Daoy (cell line): ENCODE measurements around the gene CHRD. TPM values are rescaled to one million over a fixed set of nuclear protein-coding genes. Genes with fewer than 3 reads are reported as not detected.

Source experiments
- DNase-seq: peaks from one replicate; pipeline ENCODE4 v3.0.0-alpha.2; 2015; ENCODE audit warnings: low read depth
- total RNA-seq: library from RNA; depleted of rRNA; stranded (reverse); fragments of >200 nt; shearing (Covaris generic); gene quantifications from 2 replicates; pipeline ENCODE4 v1.2.3, GENCODE V29; 2014

The CHRD gene
- total RNA-seq, 1 experiment from 2014 or later: 0.11 TPM

DNA sequence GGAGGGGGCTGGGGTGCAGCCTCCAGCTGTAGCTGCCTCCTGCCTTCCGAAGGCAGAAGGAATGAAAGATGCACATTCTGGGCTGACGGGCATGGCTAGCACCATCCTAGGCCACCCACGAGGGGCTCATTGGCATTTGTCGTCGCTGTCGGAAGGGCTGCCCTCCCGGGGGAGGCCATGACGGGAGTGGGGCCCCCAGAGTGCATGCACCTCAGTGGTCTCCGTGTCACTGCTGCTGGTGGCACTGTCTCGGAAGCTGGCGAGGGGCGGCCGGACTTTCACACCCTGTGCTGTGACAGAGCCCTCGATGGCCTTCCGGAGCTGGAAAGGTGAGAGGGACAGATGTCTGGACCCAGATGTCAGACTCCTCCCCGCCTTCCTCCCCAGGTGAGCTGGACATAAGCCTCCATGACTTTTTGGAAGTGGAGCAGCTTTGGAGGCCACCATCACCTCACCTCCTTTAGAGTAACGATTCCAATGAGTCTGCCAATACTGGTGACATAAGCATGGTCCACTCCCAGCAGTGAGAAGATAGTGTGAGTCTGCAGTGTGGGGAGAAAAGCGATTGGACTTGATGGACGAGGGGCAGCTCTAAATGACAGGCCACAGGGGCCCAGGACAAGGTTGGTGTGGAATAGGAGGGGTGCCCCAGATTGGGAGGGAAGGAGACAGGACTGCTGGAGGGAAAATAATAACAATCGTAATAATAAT, 33.2 kb upstream of the CHRD start:
- DNase-seq: no peak

DNA sequence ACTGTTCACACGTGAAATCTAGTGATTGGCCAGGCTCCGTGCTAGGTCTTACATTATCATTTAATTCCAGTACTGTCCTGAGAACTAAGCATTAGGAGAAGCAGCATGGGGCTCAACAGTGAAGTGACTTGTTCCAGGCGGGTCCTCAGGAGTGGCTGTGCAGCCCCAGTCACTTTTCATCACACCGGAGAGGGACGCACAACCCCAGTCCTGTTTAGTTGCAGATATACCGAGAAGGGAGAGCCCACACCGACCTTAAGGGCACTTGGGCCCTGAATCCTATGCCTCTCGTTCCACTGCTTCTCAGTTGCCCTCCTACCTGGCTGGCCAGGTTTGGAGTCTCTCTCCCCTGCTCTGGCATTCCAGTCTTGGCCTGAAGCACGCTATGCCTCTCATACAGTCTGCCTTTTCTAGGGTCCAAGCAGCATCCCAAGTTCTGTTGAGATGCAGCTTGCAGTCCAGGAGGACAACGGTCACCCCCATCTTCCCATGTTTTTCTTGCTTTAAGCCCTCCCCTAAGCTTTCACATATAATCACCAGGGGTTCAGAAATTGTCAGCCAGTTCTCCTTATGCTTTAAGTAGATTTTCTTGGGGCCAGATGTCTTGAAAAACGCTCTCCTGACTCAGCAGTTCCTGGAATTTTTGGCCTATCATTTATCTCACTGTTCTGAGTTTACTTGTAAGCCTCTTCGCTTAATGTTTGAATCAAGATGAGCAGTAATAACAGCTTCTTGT, 32.4 kb upstream of the CHRD start:
- no peak for DNase-seq

DNA sequence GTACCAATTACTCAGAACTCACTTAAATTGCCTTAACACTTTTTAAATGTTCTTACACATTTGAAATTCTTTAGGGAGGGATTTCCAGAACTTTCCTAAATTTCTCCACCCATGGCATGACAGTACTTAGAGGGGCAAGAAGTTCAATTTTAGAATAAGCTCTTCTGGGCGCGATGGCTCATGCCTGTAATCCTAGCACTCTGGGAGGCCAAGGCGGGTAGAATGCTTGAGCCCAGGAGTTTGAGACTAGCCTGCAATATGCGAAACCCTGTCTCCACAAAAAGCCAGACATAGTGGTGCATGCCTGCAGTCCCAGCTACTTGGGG, 31.8 kb upstream of the CHRD start:
- DNase-seq: no peak

DNA sequence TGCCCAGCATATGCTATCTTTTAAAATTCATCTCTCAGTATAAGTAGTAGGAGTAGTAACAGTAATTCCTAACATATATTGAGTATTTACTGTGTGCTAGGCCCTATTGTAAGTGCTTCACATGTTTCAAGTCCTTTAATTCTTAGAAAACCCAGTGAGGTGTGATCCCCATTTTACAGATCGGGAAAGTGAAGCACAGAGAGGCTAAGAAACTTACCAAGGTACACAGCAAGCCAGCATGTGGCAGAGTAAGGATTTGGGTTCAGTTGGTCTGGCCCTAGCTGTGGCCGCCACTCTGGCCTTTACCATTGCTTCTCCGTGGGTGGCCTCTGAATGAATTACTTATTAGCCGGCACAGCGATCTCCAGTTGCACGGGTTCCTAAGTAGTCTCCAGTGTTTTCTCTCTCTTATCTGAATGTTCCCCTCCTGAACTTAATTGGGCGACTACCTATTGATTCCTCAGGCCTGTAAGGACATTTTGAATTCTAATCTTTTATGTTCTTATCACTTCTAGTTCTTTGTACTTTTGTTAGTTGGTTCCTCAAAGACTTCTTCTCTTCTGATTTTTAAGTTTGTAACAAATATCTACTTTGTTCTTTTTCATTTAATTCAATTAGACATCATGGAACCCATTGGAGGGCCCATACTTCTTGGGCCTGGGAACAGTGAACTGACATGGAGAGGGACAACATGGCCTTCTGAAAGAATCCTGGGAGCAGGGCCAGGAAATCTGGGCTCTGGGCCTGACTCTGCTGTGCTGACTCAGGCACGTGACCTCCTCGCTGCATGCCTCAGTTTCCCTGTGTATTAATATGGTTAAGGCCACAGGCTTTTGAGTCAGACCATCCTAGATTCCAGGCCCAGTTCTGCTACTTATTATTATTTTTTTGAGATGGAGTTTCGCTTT, 30.0 kb upstream of the CHRD start:
- no peak for DNase-seq

DNA sequence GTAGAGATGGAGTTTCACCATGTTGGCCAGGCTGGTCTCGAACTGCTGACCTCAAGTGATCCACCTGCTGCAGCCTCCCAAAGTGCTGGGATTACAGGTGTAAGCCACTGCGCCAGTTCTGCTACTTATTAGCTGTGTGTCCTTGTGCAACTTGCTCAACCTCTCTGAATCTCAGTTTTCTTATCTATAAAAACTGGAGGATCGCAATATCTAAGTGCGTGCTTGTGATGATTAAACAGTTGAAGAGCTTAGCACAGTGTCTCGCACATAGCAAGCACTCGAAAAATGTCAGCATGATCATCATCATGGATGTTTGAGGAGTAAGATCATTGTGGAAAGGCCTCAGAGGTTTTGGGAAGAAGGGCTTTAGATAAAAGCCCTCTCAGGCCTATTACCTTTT, 29.2 kb upstream of the CHRD start:
- DNase-seq: no peak

DNA sequence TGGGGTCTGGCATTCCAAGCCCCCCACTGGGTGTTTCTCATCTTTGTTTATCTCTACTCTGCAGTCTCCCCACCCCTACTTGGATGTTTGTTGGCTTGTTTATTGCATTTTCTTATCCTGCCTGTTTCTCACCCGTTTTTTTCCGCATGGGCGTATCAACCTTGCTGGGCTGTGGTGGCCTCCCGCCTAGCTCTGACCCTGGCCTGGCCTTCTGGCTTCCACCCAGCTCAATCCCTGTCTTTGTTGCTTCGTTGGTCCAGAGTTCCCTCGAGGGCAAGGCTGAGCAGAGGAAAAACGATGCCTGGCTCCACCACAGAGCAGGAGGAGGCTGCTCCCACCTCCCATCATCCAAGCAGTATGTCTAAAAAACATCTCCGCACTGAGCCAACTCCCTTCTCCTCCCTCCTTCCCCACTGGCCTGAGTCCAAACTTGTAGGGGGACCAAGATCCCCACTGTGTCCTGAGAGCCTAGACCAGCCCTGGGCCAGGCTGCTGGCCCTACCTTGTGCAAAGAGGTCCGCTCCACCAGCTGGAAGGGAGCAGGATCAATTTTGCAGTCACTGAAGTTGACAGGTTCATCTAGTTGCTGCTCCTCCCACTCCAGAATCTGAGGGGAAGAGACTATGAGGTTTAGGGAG, 28.2 kb upstream of the CHRD start:
- DNase-seq: no peak

DNA sequence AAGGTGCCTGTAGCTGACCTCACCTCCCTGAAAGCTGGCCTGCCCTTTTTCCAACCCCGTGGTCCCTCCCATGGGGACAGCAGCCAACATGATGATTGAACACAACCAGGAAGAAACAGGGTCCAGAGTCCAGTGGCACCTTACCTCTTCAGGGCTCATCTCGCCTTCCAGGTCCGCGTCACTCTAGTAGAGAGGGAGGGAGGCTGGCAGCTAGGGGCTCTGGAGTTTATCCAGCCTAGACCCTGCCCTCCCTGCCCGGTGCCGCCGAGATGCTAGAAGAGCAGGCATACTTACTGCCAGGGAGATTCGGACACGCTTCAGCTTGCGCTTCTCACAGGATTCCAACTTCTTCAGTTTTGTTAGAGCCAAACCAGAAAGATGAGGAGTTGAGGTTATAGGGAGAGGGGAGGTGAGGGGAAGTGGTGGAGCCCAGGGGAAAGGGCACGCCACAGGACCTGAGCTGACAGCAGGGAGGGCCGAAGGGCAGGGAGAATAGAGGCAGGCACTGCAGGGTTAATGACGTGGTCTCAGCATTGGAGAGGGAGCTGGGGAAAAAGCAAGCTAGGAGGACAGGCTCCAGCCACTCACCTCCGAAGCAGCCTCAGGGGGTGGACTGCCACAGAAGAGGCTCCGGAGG, 27.6 kb upstream of the CHRD start:
- DNase-seq: no peak

DNA sequence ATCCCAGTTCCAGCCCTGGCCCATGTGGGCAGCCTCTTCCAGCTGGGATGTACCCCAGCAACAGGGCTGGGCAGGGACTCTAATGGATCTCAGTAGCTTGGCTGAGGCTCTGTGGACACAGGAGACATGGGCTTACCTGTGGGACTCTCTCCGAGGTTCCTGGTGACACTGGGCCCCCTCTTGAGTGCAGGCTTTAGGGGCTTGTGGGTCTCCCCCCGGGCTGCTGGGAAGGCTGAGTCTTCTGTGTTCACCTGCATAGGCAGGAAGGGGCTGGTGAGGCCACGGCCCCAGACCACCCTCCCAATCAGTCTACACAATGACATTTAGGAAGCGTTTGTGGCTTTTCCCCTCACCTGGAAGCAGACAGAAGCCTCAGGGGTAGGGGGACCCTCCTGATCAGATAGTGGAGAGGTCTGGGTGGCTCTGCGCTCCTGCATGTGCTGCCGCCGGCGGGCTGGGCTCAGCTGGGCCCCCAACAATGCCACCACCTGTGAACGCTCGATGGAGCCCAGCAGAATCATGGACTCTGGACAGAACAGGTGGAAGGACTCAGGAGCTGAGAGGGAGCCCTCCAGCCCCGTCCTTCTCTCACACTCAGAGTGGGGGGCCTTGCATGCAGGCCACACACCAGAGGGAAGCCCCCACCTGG, 26.8 kb upstream of the CHRD start:
- DNase-seq: no peak

DNA sequence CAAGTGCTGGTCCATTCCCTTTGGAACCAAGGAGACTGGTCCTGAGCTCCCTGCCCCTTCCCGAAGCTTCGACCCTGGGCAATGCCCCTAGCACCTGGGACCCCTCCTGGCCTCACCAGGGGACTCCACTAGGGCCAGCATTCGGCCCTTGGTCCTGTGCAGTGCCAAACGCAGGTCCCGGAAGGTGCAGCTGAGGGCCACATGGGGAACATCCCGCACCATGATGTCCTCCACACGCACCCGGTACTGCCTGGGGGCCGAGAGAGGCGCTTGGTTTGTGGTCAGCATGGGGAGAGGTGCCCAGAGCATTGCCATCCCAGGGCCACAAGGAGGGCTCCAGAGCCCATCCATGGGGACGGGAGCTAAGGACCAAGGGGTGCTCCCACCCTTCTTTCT, 26.3 kb upstream of the CHRD start:
- no peak for DNase-seq

DNA sequence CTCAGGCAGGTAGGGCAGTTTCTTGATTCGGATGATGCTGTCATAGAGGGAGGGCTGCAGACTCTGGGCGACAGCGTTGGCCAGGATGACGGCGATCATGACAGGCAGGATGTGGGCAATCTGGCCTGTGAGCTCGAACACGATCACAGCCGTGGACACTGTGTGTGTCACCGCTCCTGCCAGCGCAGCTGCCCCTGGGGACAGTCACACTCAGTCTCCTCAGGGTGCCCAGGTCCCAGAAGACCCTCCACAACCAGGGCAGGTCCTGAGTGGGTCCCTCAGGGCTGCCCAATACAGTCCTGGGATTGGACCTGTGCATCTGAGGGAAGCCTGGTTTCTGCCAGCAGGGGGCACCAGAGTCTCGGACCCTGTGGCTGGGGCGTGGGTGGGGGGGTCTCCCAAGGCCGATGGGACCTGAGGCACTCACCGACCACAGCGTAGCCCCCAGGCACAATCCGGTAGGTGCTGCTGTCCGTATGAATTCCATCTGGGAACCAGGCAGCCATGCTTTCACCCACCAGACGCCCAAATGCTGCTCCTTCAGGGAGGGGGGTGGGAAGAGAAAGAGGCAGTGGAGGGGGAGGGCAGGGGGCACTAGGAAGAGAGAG, 25.6 kb upstream of the CHRD start:
- peak; percentile 61 for DNase-seq

DNA sequence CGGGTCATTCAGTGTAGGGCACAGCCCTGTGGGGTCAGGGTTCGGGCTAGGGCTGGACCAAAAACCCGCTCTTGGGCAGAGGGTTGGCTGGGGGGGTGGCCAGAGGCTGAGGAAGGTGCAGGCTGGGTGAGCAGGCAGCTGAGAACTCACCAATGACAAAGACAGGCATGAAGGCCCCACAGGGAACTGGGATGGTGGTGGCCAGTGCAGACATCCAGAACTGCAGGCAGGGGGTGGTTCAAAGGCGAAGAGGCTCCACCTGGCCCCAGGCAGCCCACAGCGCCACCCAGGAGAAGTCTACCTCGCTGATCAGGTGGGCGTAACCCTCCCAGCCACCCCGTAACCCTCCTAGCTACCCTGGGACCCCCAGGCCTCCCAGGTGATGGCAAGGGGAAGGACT, 25.1 kb upstream of the CHRD start:
- no peak for DNase-seq

DNA sequence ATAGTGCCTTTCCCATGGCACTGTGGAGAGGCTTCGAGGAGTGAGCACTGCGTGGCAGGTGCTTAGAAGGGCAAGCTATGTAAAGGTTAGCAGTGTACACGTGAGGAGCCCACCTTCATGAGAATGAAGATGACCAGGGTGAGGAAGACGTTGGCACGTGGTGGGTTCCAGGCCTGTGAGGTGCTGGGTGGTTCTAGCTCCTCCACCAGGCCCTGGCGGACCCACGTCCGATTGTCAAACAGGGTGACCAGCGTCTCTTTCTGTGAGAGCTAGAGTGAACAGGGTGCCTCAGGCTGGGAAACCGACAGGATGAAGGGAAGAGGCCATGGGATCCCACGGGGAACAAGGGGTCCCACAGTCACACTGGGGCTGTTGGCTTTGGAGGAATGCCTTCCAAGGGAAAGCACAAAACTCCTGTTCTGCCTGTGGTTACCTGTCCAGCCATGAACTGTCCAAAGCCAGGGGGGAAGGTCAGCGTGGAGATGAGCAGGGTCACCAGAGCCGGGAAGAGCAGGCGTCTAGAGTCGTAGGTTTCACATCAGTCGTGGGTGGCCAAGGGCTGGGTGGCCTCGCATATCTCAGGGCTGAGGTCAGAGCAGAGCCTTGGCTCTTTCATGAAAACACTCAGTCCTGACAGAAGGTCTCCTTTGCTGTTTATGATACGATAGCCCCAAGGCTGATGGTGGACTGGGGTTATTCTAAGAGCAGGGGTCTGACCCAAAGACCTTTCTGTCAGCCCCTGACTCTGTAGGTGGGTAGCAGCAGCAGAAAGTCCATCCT, 24.4 kb upstream of the CHRD start:
- no peak for DNase-seq

DNA sequence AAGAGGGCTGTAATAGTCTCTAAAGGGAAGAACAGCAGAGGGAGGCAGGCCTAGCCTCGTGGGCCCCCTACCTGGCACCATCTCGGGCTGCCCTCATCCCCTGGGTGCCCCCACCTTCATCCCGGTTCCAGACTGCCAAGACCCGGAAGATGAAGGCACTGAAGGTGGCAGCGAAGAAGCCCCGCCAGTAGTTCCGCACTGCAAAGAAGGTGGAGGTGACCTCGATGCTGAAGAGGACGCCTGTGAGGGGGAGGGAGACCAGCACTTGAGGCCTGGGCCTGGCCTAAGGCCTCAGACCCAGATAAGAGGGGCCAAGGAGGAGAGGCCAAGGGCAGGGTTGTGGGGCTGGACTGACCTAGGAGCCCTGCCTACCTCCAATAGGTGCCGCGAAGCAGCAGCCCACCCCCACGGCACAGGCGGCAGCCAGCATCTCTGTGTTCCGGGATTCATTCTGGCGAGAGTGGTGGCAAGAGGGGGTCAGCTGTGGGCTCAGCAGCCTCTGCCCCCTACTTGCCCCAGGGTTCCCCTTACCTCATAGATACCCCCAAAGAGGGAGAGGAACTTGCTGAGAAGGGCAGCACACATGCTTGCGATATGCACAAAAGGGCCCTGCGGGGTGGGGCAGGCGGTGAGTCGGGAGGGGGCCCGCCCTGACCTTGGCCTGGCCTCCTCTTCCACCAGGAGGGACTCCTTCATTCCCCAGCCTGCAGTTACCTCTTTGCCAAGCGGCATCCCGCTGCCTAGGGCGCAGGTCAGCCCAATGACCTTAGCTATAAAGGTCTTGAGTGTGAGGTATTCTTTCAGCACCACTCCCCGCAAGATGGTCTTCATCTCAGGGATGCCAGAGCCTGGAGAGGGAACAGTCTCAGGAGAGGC, 22.4 kb upstream of the CHRD start:
- DNase-seq: no peak

DNA sequence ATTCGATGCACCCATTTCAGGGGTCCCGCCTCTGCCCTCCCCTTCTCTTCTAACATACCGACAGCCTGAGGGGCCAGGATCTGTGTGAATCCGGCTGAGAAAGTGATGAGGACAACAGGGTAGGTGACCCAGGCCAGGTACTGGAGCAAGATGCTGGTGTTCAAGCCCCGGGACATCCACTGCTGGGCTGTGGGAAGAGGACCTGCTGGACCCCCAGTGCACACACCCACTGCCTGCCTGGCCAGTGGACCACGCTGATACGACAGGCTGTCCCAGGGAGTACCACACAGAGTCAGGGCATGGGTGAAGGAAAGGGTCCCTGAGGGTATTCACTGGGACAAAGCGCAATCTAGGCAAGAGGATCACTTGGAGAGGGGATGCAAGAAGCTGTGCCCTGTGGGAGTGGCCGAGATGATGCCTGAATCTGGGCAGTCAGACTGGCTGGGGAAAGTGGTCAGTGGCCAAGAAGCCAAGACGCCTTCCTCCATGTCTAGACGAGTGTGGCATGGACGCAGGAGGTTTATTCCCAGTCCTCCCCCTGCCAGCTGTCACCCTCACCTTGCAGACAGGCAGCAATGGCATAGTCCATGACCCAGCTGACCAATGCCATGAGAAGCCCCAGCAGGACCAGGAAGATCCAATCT, 21.6 kb upstream of the CHRD start:
- no peak for DNase-seq

DNA sequence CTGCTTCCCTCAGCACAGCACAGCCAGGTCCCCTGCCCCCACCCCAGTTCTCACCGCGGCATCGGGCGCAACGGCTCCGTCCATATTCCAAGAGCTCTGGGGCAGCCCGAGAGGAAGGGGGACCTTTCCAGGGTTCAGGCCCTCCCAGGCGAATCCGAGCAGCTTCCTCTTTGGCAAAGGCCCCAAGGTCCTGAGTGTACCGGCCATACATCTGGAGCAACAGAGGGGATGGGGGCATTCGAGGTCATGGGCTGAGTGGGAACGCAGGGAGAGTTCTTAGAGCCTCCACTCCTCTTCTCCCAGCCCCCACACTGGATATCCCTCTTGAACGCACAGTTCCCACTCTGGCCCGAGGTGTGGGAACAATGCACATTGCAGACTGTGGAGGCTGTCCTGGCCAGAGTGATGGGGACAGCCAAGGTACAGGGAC, 20.9 kb upstream of the CHRD start:
- DNase-seq: no peak

DNA sequence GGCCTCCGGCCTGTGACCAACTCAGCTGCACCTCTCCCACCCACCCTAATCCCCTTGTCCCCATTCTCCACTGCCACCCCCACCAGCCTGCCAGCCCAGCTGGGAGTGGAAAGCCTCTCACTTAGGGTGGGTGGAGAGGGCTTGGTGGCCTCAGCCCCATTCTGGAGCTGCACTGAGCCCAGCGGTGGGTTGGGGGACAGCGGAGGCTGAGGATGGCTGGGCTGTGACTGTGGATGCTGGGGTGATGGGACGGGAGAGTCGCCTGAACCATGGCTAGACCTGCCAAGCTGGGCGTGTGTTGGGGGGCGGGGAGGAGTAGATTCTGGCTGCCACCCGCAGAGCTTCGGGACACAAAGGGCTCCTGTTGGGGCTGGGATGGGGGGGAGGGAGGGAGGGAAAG, 20.2 kb upstream of the CHRD start:
- DNase-seq: no peak

DNA sequence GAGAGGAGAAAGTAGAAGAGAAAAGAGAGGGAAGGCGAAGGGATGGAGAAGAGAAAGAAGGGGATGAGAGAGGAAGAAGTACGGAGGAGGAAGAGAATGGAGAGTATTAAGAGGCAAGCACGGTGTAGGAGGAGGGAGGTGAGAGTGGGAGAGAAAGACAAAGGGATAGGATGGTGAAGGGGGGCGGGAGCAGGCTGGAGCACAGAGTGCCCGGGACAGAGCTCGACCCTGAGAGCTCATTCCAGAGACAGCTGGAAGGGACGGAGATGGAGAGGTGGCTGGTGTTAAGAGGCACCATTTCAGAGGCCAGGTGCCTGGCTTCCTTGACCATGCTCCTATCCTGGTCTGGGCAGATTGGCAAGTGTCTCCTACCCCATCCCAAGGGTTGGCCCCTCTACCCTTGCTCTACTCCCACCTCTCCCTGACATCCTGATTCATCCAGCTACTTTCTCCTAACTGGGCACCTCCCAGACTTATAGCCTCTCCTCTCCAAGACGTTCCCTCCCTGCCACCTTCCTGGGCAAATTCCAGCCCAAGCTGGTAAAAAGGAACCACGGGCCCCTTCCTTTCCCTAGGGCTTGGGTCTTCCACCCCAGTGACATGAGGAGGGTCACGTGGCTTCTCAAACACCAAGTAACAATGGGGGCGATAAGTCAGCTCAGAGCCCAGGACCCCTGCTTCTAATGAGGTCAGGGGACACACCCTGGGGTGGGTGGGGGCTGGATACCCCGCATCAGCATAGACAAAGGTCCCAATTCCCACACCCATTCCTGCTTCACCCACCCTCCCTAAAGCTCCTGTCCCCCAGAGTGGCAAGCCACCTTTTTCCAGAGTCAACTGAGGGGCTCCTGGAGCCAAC, 19.6 kb upstream of the CHRD start:
- no peak for DNase-seq
